Tibial nerve (tissue), 4 donors: ENCODE measurements around the gene MAP3K15. TPM values are rescaled to one million over a fixed set of nuclear protein-coding genes. Genes with fewer than 3 reads are reported as not detected.
A peak's percentile ranks its signal among the peaks of the same experiment; 100 is the strongest.

Experiments
- DNase-seq, 2 donors: peaks; one replicate each; pipeline ENCODE4 v3.0.0-alpha.2; 2019; ENCODE audit warnings: low spot score in 2 of 2
- H3K27ac ChIP-seq, 4 donors: fragments of 200-600 bp; sonication (generic) in 3 of 4; one replicate each; pipeline ENCODE4 v1.5.1; 2017 to 2019; ENCODE audit warnings: mild to moderate bottlenecking in 1 of 4
- H3K27me3 ChIP-seq, 2 donors: fragments of 200-600 bp; sonication (generic) in 1 of 2; one replicate each; pipeline versions ENCODE4 v1.5.1 to v1.6.0; 2017 to 2019
- H3K36me3 ChIP-seq, 3 donors: fragments of 200-600 bp; sonication (generic); one replicate each; pipeline ENCODE4 v1.5.1; 2018 to 2019
- H3K4me1 ChIP-seq, 4 donors: fragments of 200-600 bp; sonication (generic) in 3 of 4; one replicate each; pipeline ENCODE4 v1.5.1; 2017 to 2019
- H3K4me3 ChIP-seq, 4 donors: fragments of 200-600 bp; sonication (generic) in 3 of 4; one replicate each; pipeline ENCODE4 v1.5.1; 2017 to 2019; ENCODE audit warnings: mild to moderate bottlenecking in 1 of 4, moderate library complexity in 1 of 4
- H3K9me3 ChIP-seq, 4 donors: fragments of 200-600 bp; sonication (generic) in 3 of 4; one replicate each; pipeline ENCODE4 v1.5.1; 2017 to 2019
- EP300 ChIP-seq, 2 donors: sonication (generic); formaldehyde crosslinking; IDR thresholded peaks; one replicate each; pipeline ENCODE4 v1.6.1; 2017; ENCODE audit warnings: antibody characterized with exemption in 2 of 2, mild to moderate bottlenecking in 1 of 2
- POLR2A ChIP-seq, 2 donors: fragments of 450-650 bp; IDR thresholded peaks; one replicate each; pipeline ENCODE4 v1.6.1; 2017; ENCODE audit warnings: antibody characterized with exemption in 2 of 2, mild to moderate bottlenecking in 2 of 2, moderate library complexity in 2 of 2
- WGBS, 2 donors: methylation state at CpG; one replicate each; pipeline ENCODE4 v1.1.5; 2018; 5-methylcytosine and 5-hydroxymethylcytosine counted together
- total RNA-seq, 4 donors: library from RNA; depleted of rRNA; stranded (reverse); fragments of >200 nt; gene quantifications; one replicate each; pipeline ENCODE4 v1.1.0, GENCODE V29; 2016
- TF ChIP-seq, protein P1 (sequence below), 5 experiments: fragments of 200-600 bp in 3 of 5; fragments of 450-650 bp in 2 of 5; sonication (generic) in 3 of 5; IDR thresholded peaks; one replicate each; pipeline ENCODE4 v1.5.1; 2016 to 2019; ENCODE audit warnings: antibody characterized with exemption in 5 of 5, mild to moderate bottlenecking in 3 of 5, moderate library complexity in 2 of 5

MAP3K15 gene
- total RNA-seq, 4 donors from 2014 or later = not detected

DNA sequence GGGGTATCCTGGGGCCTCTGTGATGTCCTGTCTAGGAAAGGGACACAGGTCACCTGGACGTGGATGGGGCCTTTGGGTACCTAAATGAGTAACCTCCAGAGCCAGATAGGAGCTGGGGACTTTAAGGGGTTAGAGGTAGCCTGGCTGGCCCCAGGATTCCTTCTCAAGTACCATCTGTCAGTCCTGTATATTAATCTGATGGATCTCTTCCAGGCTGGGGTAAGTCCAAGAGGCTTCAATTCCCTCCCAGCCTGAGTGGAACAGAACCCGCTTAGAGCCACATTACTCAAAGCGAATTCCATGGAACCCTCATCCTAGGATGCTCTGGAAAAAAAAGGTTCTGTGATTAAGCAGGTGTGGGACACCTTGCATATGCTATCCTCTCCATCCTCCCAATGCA lies 24.8 kb upstream of the MAP3K15 start:
- no peak for DNase-seq
- WGBS, 2 donors = 73 to 87% methylated on average over 3 of the region's 3 CpGs

DNA sequence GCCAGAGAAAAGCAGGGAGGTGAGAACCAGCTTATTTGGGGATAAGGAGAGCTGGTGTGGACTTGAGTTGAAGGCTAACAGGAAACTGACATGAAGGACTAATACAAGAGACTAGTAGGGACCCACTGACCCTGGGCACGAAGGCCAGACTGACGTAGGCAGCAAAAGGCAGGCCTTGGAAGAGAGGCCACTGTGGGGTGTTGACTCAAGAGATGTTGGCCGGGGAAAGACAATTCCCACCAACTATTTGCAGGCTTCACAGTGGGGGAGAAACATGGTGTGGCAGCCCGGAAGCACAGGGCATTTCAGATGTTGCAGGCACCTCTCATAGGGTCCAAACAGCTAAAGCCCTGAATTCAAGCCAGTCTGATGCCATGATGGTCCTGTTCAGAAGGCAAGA lies 24.4 kb upstream of the MAP3K15 start:
- Histone ChIP-seq H3K27ac (no peak overlapping the region), H3K4me1 (no peaks in the 10 kb centered on the region), H3K36me3 (peaks cover 0 to 47% (median 0%) of the 10 kb centered on the region in 3 donors), H3K4me3 (no peak overlapping the region), H3K9me3 (no peaks in the 10 kb centered on the region), H3K27me3 (no peaks in the 10 kb centered on the region)
- DNase-seq = no peak
- WGBS, 2 donors = 84 to 96% methylated on average over 4 of the region's 4 CpGs
- TF ChIP-seq POLR2A (IDR thresholded peaks at IDR 0.05) = no peak
- TF ChIP-seq, protein P1, sequence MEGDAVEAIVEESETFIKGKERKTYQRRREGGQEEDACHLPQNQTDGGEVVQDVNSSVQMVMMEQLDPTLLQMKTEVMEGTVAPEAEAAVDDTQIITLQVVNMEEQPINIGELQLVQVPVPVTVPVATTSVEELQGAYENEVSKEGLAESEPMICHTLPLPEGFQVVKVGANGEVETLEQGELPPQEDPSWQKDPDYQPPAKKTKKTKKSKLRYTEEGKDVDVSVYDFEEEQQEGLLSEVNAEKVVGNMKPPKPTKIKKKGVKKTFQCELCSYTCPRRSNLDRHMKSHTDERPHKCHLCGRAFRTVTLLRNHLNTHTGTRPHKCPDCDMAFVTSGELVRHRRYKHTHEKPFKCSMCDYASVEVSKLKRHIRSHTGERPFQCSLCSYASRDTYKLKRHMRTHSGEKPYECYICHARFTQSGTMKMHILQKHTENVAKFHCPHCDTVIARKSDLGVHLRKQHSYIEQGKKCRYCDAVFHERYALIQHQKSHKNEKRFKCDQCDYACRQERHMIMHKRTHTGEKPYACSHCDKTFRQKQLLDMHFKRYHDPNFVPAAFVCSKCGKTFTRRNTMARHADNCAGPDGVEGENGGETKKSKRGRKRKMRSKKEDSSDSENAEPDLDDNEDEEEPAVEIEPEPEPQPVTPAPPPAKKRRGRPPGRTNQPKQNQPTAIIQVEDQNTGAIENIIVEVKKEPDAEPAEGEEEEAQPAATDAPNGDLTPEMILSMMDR (IDR thresholded peaks at IDR 0.05) = no peak
- TF ChIP-seq EP300 (IDR thresholded peaks at IDR 0.05) = no peak

More for the DNA sequence above, 24.8 kb upstream of the MAP3K15 start:
- Histone ChIP-seq H3K9me3 (no peaks in the 10 kb centered on the region), H3K27ac (no peak overlapping the region), H3K27me3 (no peaks in the 10 kb centered on the region), H3K36me3 (peaks cover 0 to 47% (median 0%) of the 10 kb centered on the region in 3 donors), H3K4me1 (no peaks in the 10 kb centered on the region), H3K4me3 (no peak overlapping the region)
- TF ChIP-seq EP300 (IDR thresholded peaks at IDR 0.05) (no peak), POLR2A (IDR thresholded peaks at IDR 0.05) (no peak)

DNA sequence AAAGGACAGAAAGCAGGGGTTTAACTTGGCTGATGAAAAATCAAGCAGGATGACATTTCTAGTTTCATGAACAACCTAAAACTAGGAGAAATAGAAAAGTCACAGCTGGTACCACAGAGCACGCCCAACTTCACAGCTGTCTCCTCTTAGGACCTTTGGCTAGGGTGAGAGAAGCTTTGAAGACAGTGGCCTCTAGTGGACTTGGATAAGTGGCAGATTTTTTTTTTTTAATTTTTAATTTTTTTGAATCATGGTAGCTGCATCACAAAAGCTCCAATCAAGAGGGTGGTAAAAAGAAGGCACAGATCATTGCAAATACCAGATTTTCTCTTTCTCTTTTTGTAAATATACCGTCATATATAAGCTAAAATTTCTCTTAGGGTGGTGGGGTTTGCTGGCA lies 20.2 kb upstream of the MAP3K15 start:
- H3K36me3 ChIP-seq = peaks cover 0 to 13% (median 0%) of the 10 kb centered on the region in 3 donors
- 51 to 67% methylated on average over 2 of the region's 2 CpGs for WGBS, 2 donors
- TF ChIP-seq, protein P1 (IDR thresholded peaks at IDR 0.05) = peak in 1 of 5 experiments; percentile 16
- TF ChIP-seq EP300 (IDR thresholded peaks at IDR 0.05) = no peak
- no peak overlapping the region for H3K27ac ChIP-seq
- no peaks in the 10 kb centered on the region for H3K9me3 ChIP-seq
- DNase-seq = no peak
- no peaks in the 10 kb centered on the region for H3K4me1 ChIP-seq
- H3K4me3 ChIP-seq = no peak overlapping the region
- no peaks in the 10 kb centered on the region for H3K27me3 ChIP-seq

DNA sequence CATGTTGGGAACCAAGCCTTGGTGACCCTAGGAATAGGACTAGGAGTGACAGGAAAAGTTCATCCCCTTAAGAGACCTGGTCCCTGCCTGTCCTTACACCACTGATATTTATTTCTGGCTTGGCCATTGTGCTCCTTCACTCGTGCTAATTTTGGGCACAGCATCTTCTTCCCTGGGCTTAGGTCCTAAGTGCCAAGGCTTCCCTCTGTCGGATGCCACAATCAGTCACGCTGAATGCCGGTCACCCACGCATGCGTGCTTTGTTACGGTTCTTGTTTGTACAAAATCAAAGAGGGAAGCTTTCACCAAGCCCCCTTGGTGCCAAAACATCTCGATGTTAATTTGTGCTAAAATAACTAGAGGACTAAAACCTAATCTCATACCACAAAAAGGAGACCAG lies 17.4 kb upstream of the MAP3K15 start:
- WGBS, 2 donors = 72 to 89% methylated on average over 8 of the region's 8 CpGs
- Histone ChIP-seq H3K4me3 (no peak overlapping the region), H3K9me3 (no peaks in the 10 kb centered on the region), H3K4me1 (no peaks in the 10 kb centered on the region), H3K27me3 (no peaks in the 10 kb centered on the region), H3K27ac (no peak overlapping the region), H3K36me3 (peaks cover 0 to 7% (median 0%) of the 10 kb centered on the region in 3 donors)
- TF ChIP-seq POLR2A (IDR thresholded peaks at IDR 0.05) = no peak
- TF ChIP-seq EP300 (IDR thresholded peaks at IDR 0.05) = no peak
- TF ChIP-seq, protein P1 (IDR thresholded peaks at IDR 0.05) = no peak
- no peak for DNase-seq

DNA sequence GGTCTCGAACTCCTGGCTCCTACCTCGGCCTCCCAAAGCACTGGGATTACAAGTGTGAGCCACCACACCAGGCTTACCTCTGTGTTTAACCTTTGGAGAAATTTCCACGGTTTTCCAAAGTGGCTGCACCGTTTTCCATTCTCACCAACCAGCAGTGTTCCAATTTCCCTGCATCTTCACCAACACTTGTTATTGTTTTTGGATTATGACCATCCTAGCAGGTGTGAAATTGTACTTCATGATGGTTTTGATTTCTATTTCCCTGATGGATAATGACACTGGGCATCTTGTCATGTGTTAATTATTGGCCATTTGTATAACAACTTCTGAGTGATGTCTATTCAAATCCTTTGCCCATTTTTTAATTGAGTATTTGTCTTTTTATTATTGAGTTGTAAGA lies 2.7 kb upstream of the MAP3K15 start:
- no peak overlapping the region for H3K4me3 ChIP-seq
- no peak overlapping the region for H3K27ac ChIP-seq
- peaks cover 0 to 12% of the 10 kb centered on the region in 2 donors for H3K27me3 ChIP-seq
- WGBS, 2 donors = 54 to 97% methylated on average over 4 of the region's 4 CpGs
- H3K4me1 ChIP-seq = peaks cover 0 to 9% (median 0%) of the 10 kb centered on the region in 4 donors
- no peak for DNase-seq
- no peak for TF ChIP-seq EP300 (IDR thresholded peaks at IDR 0.05)
- TF ChIP-seq, protein P1 (IDR thresholded peaks at IDR 0.05) = no peak
- no peak for TF ChIP-seq POLR2A (IDR thresholded peaks at IDR 0.05)
- no peaks in the 10 kb centered on the region for H3K36me3 ChIP-seq
- no peaks in the 10 kb centered on the region for H3K9me3 ChIP-seq
